Heart right ventricle (tissue), 16 donors: Measurements from ENCODE around the gene HSPG2. TPM values are rescaled to one million over a fixed set of nuclear protein-coding genes. Genes with fewer than 3 reads are reported as not detected.

Experiments
- ATAC-seq, 8 donors: fragments of 200-7000 bp; cut with Tn5 transposase; one replicate each; pipeline ENCODE4 v1.9.1; 2020; ENCODE audit warnings: mild to moderate bottlenecking in 8 of 8, moderate library complexity in 8 of 8, moderate number of reproducible peaks in 1 of 8
- DNase-seq, 2 donors: peaks; one replicate each; pipeline ENCODE4 v3.0.0-alpha.2; 2020
- H3K27ac ChIP-seq, 10 donors: fragments of 200-600 bp; sonication (generic) in 2 of 10; one replicate each; pipeline versions ENCODE4 v1.5.0 to v1.8.0; 2020 to 2022; ENCODE audit warnings: mild to moderate bottlenecking in 3 of 10
- H3K27me3 ChIP-seq, 7 donors: fragments of 200-600 bp; one replicate each; pipeline ENCODE4 v1.8.0; 2021 to 2022; ENCODE audit warnings: mild to moderate bottlenecking in 2 of 7
- H3K36me3 ChIP-seq, 9 donors: fragments of 200-600 bp; sonication (generic) in 1 of 9; one replicate each; pipeline versions ENCODE4 v1.5.0 to v1.8.0; 2020 to 2022; ENCODE audit warnings: mild to moderate bottlenecking in 2 of 9
- H3K4me1 ChIP-seq, 9 donors: fragments of 200-600 bp; sonication (generic) in 1 of 9; one replicate each; pipeline versions ENCODE4 v1.5.0 to v1.8.0; 2020 to 2022; ENCODE audit warnings: mild to moderate bottlenecking in 4 of 9
- H3K4me3 ChIP-seq, 10 donors: fragments of 200-600 bp; sonication (generic) in 2 of 10; one replicate each; pipeline versions ENCODE4 v1.5.0 to v1.8.0; 2020 to 2022; ENCODE audit warnings: mild to moderate bottlenecking in 7 of 10, moderate library complexity in 2 of 10
- H3K9me3 ChIP-seq, 11 donors: fragments of 200-600 bp in 10 of 11; sonication (generic) in 2 of 11; one replicate each; pipeline versions ENCODE4 v1.5.0 to v1.8.0; 2013 to 2022; ENCODE audit warnings: mild to moderate bottlenecking in 2 of 11, control low read depth in 1 of 11, moderate library complexity in 1 of 11
- WGBS, 2 donors: extraction: QIAGEN DNeasy Blood & Tissue Kit; methylation state at CpG; one replicate each; pipeline ENCODE4 v1.1.7; 2013; ENCODE audit warnings: inconsistent platforms in 1 of 2; 5-methylcytosine and 5-hydroxymethylcytosine counted together
- intact Hi-C, 10 donors: fragments of 100-400 bp; cut with DNase I; formaldehyde crosslinking; loops; one replicate each; pipeline versions ENCODE4 v1.11.1 to v1.14.2; 2022
- polyA plus RNA-seq, 2 donors: library from polyadenylated mRNA; stranded (reverse); fragments of 200-250 nt; gene quantifications; one replicate each; pipeline ENCODE4 v1.2.3, GENCODE V29; 2013
- total RNA-seq, 10 donors: library from RNA; stranded (reverse); fragmentation: NEBNext Ultra II Directional in 3 of 10; extraction: Animal tissue kit (Norgen Biotek cat#: 25700) in 3 of 10; gene quantifications; one replicate each; pipeline versions ENCODE4 v1.2.1 to v1.2.4, GENCODE V29; 2021 to 2023
- TF ChIP-seq, protein P1 (sequence below), 9 donors: fragments of 200-600 bp; sonication (generic) in 2 of 9; IDR thresholded peaks; one replicate each; pipeline versions ENCODE4 v1.5.0 to v1.8.0; 2021 to 2022; ENCODE audit warnings: antibody characterized with exemption in 9 of 9, mild to moderate bottlenecking in 5 of 9, moderate library complexity in 1 of 9
- donor health status: Arrhythmogenic right ventricular cardiomyopathy.
- donor health status: ischemic (EF 13 %, LVEDD 7.1; RV severe dilation, severe dysfunction).
- donor health status: healthy with polysubstance abuse.
- donor health status: DM: no; HTN: yes; CAD: no.
- donor health status: DM: no; HTN: no; CAD: no.
- donor health status: ischemic (EF 25% LVEDD 6.9; RV normal size, moderate dysfunction).
- donor health status: ischemic (EF 25% LVEDD 5.7; RV mildly dilated, moderate dysfunction).
- donor health status: healthy.
- donor health status: DM: yes; HTN: yes; CAD: no.
- donor health status: Ischemic cardiomyopathy.
- donor health status: ischemic (EF 35%, LVEDD 5.7; RV mildly dilated, moderate dysfunction).
- donor health status: nonischemic (EF 11% LVEDD 7.7; RV severe dilation, severe dysfunction).
- donor health status: DM: yes; HTN: yes; CAD: no.
- donor health status: PGD.
- donor health status: ischemic (EF 29% LVEDD 5.4; RV normal size, mild dysfunction).
- donor health status: nonischemic (EF 23%, LVEDD 6.1; RV moderate dilation, normal function).

Gene HSPG2
- total and polyA plus RNA-seq, 12 donors: 221 to 508 (median 310) TPM

GRCh38 chr1:21912038-21912758, 24.9 kb downstream of the HSPG2 start:
- Histone ChIP-seq H3K9me3 (no peaks in the 10 kb centered on the region), H3K27me3 (no peaks in the 10 kb centered on the region), H3K4me1 (peaks cover 78 to 100% (median 100%) of the 10 kb centered on the region in 9 donors), H3K4me3 (no peak overlapping the region), H3K27ac (peak overlapping the region; percentile 84 to 99 (median 92)), H3K36me3 (peaks cover 0 to 40% (median 0%) of the 10 kb centered on the region in 9 donors)
- DNase-seq: no peak
- ATAC-seq: no peak
- TF ChIP-seq, protein P1, sequence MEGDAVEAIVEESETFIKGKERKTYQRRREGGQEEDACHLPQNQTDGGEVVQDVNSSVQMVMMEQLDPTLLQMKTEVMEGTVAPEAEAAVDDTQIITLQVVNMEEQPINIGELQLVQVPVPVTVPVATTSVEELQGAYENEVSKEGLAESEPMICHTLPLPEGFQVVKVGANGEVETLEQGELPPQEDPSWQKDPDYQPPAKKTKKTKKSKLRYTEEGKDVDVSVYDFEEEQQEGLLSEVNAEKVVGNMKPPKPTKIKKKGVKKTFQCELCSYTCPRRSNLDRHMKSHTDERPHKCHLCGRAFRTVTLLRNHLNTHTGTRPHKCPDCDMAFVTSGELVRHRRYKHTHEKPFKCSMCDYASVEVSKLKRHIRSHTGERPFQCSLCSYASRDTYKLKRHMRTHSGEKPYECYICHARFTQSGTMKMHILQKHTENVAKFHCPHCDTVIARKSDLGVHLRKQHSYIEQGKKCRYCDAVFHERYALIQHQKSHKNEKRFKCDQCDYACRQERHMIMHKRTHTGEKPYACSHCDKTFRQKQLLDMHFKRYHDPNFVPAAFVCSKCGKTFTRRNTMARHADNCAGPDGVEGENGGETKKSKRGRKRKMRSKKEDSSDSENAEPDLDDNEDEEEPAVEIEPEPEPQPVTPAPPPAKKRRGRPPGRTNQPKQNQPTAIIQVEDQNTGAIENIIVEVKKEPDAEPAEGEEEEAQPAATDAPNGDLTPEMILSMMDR (IDR thresholded peaks at IDR 0.05): no peak
- WGBS, 2 donors: 59 to 62% methylated on average over 9 of the region's 9 CpGs
- intact Hi-C loops: loop anchor here in 1 of 10 donors (5.0 kb wide), 1 partner anchor 45 kb away; no protein-coding TSS in a partner anchor

GRCh38 chr1:21911205-21912001, 25.7 kb downstream of the HSPG2 start:
- H3K27me3 ChIP-seq: no peaks in the 10 kb centered on the region
- H3K36me3 ChIP-seq: peaks cover 0 to 38% (median 0%) of the 10 kb centered on the region in 9 donors
- H3K27ac ChIP-seq: peak overlapping the region; percentile 84 to 99 (median 92)
- ATAC-seq: peak; percentile 45 to 79 (median 66)
- H3K4me3 ChIP-seq: no peak overlapping the region
- TF ChIP-seq, protein P1 (IDR thresholded peaks at IDR 0.05): no peak
- intact Hi-C loops: loop anchor here in 2 of 10 donors (1.0 to 5.0 kb wide), 4 partner anchors 13 to 46 kb away; partner anchors contain the start of gene HSPG2 (in 1 of the 2)
- H3K9me3 ChIP-seq: no peaks in the 10 kb centered on the region
- 8 to 12% methylated on average over 10 of the region's 10 CpGs for WGBS, 2 donors
- peak; percentile 79 to 80 for DNase-seq
- peaks cover 79 to 100% (median 100%) of the 10 kb centered on the region in 9 donors for H3K4me1 ChIP-seq

- WGBS, 2 donors: 42 to 46% methylated on average over 11 of the region's 11 CpGs
- intact Hi-C loops: loop anchor here in 2 of 10 donors (1.0 to 5.0 kb wide), 4 partner anchors 14 to 47 kb away; partner anchors contain the start of gene HSPG2 (in 1 of the 2)
- Histone ChIP-seq H3K9me3 (no peaks in the 10 kb centered on the region), H3K4me3 (no peak overlapping the region), H3K27ac (peak overlapping the region; percentile 84 to 99 (median 92)), H3K4me1 (peaks cover 85 to 100% (median 100%) of the 10 kb centered on the region in 9 donors), H3K27me3 (no peaks in the 10 kb centered on the region), H3K36me3 (peaks cover 0 to 38% (median 0%) of the 10 kb centered on the region in 9 donors)
- DNase-seq (no peak), ATAC-seq (no peak)
- TF ChIP-seq, protein P1 (IDR thresholded peaks at IDR 0.05): no peak
These were observed 26.4 kb downstream of the HSPG2 start for GRCh38 chr1:21910558-21911204.
